Measurements from ENCODE around the gene THRA. TPM values are rescaled to one million over a fixed set of nuclear protein-coding genes. Genes with fewer than 3 reads are reported as not detected.
A peak's percentile ranks its signal among the peaks of the same experiment; 100 is the strongest.

The THRA gene
- total and polyA plus RNA-seq, 12 donors: 29.8 to 102 (median 67.1) TPM

DNA sequence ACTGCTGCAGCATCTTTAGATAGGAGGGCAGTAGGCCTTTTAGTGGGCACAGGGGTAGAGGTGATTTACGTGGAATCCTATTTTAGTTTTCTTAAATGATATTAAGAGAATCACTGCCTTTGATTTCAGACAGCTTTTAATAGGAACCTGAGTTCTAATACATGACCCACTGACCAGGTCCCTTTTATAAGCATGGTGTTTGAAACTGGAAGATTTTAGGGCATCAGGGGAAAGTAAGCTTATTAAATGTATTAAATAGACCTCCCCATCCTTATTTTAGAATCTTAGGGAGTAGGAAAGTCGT lies 61.0 kb downstream of the THRA start:
- TF ChIP-seq, protein P1, sequence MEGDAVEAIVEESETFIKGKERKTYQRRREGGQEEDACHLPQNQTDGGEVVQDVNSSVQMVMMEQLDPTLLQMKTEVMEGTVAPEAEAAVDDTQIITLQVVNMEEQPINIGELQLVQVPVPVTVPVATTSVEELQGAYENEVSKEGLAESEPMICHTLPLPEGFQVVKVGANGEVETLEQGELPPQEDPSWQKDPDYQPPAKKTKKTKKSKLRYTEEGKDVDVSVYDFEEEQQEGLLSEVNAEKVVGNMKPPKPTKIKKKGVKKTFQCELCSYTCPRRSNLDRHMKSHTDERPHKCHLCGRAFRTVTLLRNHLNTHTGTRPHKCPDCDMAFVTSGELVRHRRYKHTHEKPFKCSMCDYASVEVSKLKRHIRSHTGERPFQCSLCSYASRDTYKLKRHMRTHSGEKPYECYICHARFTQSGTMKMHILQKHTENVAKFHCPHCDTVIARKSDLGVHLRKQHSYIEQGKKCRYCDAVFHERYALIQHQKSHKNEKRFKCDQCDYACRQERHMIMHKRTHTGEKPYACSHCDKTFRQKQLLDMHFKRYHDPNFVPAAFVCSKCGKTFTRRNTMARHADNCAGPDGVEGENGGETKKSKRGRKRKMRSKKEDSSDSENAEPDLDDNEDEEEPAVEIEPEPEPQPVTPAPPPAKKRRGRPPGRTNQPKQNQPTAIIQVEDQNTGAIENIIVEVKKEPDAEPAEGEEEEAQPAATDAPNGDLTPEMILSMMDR (IDR thresholded peaks at IDR 0.05): no peak
- Histone ChIP-seq H3K4me1 (peaks cover 5 to 39% (median 31%) of the 10 kb centered on the region in 9 donors), H3K4me3 (peak overlapping the region; percentile 89 to 100 (median 100)), H3K9me3 (no peaks in the 10 kb centered on the region), H3K27me3 (no peaks in the 10 kb centered on the region), H3K27ac (peak overlapping the region; percentile 92 to 99 (median 97)), H3K36me3 (peaks cover 0 to 37% (median 18%) of the 10 kb centered on the region in 9 donors)
- 0 to 1% methylated on average over 2 of the region's 2 CpGs for WGBS, 2 donors
- intact Hi-C loops (cut with DNase I): loop anchor here in 2 of 10 donors (2.0 kb wide), 3 partner anchors 13 to 43 kb away; no protein-coding TSS in a partner anchor
- no peak for ATAC-seq
- no peak for DNase-seq

DNA sequence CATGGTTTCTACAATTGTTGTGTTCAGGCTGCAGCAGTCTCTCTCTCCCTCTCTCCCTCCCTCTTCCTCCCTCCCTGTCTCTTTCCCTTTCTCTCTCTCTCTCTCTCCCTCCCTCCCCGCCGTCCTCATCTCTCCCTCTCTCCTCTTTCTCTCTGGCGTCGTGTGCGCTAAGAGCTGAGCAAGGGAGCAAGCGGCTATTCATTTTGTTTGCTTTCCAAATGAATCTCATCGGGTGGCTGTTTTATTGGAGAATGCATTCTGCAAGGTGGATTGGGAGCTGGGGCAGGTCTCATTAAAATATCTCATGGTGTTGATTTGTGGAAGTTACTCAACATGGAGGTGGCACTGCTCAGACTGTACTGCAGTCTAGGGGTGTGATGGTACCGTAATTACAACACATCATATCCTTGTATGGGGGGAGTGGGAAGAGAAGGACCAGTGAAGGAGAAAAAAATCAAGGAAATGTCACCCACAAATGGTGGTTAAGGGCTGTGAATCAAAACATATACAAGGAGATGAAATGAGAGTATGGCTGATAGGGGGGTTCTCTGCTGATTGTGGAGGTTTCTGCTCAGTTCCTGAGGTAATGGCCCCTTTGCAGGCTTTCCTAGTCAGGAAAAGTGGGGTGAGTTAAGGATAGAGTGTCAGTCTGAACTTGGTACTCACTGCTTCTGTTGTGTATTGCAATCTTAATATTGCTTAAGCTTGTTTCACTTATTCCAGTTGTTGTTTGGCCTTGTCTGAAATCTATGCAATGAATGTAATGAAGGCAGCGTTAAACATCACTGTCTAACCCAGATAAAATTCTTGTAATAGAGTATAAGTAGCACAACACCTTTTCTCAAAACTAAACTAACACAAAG lies 61.7 kb downstream of the THRA start:
- DNase-seq (no peak), ATAC-seq (peak in 4 of 8 donors; percentile 23 to 55 (median 40))
- peaks cover 5 to 39% (median 31%) of the 10 kb centered on the region in 9 donors for H3K4me1 ChIP-seq
- WGBS, 2 donors: 2 to 4% methylated on average over 9 of the region's 9 CpGs
- H3K27me3 ChIP-seq: no peaks in the 10 kb centered on the region
- TF ChIP-seq, protein P1 (IDR thresholded peaks at IDR 0.05): no peak
- H3K4me3 ChIP-seq: peak overlapping the region in 9 of 10 donors; percentile 89 to 100 (median 99)
- H3K36me3 ChIP-seq: peaks cover 0 to 45% (median 24%) of the 10 kb centered on the region in 9 donors
- peak overlapping the region in 8 of 10 donors; percentile 93 to 99 (median 98) for H3K27ac ChIP-seq
- intact Hi-C loops (cut with DNase I): no loop called here
- no peaks in the 10 kb centered on the region for H3K9me3 ChIP-seq

DNA sequence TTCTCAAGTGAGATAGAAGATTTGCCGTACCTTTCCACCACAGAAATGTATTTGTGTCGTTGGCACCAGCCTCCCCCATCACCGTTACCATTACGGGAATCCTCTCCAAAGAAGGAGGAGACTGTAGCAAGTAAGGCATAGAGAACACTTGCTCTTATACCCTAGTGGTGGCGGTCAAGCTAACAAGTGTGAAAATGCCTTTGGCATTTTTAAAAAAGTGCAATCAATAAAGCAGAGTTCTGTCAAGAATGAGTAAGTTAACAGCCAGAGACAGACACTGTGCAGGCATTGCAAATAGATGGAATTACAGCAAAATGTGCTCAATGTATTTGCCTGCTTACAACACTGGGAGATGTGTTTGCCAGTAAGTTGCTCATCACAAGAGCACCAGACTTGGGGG lies 66.7 kb downstream of the THRA start:
- 77 to 78% methylated on average over 5 of the region's 5 CpGs for WGBS, 2 donors
- peak overlapping the region in 1 of 10 donors; percentile 86 for H3K27ac ChIP-seq
- no peaks in the 10 kb centered on the region for H3K9me3 ChIP-seq
- H3K36me3 ChIP-seq: peaks cover 0 to 95% (median 73%) of the 10 kb centered on the region in 9 donors
- H3K4me3 ChIP-seq: no peak overlapping the region
- TF ChIP-seq, protein P1 (IDR thresholded peaks at IDR 0.05): no peak
- DNase-seq: no peak
- no peak for ATAC-seq
- intact Hi-C loops (cut with DNase I): no loop called here
- peaks cover 4 to 34% (median 13%) of the 10 kb centered on the region in 9 donors for H3K4me1 ChIP-seq
- no peaks in the 10 kb centered on the region for H3K27me3 ChIP-seq

DNA sequence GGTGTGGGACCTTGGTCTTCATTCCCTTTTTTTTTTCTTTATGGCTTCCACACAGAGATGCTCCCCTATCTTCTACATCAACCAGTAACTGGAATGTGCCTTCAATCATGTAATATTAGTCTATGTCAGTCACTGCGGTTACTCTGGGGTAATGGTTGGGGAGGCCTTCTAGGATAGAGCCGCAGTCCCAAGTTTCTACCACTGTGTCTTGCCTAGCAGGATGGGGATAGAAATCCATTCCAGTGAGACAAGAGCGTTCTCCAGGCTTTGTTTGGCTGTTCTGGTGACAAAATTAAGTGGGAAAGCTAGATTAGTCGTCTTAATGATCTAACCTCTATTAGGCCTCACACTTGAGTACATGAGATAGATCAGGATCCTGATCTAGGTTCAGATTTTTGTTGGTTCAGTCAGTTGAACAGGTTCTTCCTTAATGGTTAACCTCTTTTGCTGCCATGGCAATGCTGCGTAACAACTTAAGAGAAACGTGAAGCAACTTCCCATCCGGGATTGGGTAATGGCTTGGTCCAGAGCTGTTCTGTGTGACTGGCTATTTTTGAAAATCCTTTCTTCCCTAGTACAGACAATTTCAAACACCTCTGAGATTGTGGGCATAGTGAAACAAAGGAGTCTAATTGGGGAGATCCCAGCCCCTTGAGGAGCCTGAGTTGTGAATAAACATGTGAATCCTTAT lies 67.7 kb downstream of the THRA start:
- H3K27ac ChIP-seq: peak overlapping the region in 3 of 10 donors; percentile 33 to 86 (median 44)
- DNase-seq: peak in 1 of 2 donors; percentile 38
- no peaks in the 10 kb centered on the region for H3K27me3 ChIP-seq
- intact Hi-C loops (cut with DNase I): no loop called here
- ATAC-seq: peak in 4 of 8 donors; percentile 28 to 72 (median 58)
- 80 to 85% methylated on average over 7 of the region's 7 CpGs for WGBS, 2 donors
- peaks cover 0 to 100% (median 83%) of the 10 kb centered on the region in 9 donors for H3K36me3 ChIP-seq
- TF ChIP-seq, protein P1 (IDR thresholded peaks at IDR 0.05): no peak
- H3K4me3 ChIP-seq: no peak overlapping the region
- no peaks in the 10 kb centered on the region for H3K9me3 ChIP-seq
- peaks cover 0 to 24% (median 3%) of the 10 kb centered on the region in 9 donors for H3K4me1 ChIP-seq
